Neural progenitor cell (in vitro differentiated cells): ENCODE data around the gene KIAA0825.

Source experiments
- CTCF ChIP-seq: fragments of 200-600 bp; sonication (generic); IDR thresholded peaks from 2 replicates; pipeline ENCODE4 v1.5.1; 2017; ENCODE audit warnings: antibody characterized with exemption, mild to moderate bottlenecking
- EZH2 ChIP-seq: fragments of 200-600 bp; sonication (generic); IDR thresholded peaks from 2 replicates; pipeline ENCODE4 v1.6.1; 2017; ENCODE audit warnings: antibody characterized with exemption, mild to moderate bottlenecking, moderate library complexity
- EZH2phosphoT487 ChIP-seq: fragments of 200-600 bp; sonication (generic); IDR thresholded peaks from 2 replicates; pipeline ENCODE4 v1.6.1; 2017; ENCODE audit warnings: antibody characterized with exemption

- TF ChIP-seq CTCF (no peak), EZH2 (no peak), EZH2phosphoT487 (no peak)
These were observed 280.8 kb downstream of the KIAA0825 start for GRCh38 chr5:94337617-94338016.
